Activated CD4-positive, alpha-beta T cell treated with anti-CD3 and anti-CD28 coated beads for 48 hours (primary cell): ENCODE measurements around the gene KCP.

ENCODE experiments used
- DNase-seq: peaks from one replicate; pipeline ENCODE4 v3.0.0-alpha.2; 2020

The KCP gene

GRCh38 chr7:128885370-128886187 lies 24.9 kb downstream of the KCP start:
- no peak for DNase-seq

DNA sequence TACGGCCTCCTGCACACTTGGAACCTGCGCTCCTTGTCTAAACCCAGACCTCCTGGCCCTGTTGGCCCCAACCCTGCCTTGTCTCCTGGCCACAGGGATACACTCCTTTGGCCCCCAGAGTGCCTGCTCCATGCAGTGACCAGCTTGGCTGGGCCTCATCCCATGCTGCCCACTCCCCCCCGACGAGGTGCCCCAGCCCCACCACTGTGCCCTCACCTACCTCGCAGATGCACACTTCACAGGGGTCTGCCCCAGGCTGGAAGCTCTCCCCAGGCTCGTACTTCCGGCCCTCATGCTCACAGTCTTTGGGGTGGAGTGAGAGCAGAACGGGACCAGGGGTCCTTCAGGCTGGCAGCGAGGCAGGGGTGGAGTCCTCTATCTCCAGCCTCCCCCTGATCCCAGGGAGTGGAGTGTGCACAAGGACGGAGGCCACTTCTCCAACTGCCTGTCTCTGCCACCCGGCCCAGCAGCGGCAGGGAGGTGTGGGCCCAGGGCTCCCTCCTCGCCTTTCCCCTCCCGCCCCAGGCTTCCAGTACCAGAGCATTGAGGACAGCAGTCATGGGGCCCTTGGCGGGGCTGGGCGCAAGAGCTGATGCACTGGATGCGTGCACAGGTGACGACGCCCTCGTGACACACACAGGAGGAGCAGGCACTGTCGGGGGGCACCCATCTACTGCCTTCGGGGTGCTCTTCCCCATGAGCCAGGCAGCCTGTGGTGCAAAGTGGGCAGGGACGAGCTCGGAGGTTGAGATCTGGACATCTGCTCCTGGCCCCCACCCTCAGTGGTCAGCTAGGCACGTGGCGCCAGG lies 25.7 kb downstream of the KCP start:
- no peak for DNase-seq

GRCh38 chr7:128883622-128884448 lies 26.7 kb downstream of the KCP start:
- DNase-seq = peak; percentile 91

GRCh38 chr7:128882134-128882533 lies 28.4 kb downstream of the KCP start:
- no peak for DNase-seq

DNA sequence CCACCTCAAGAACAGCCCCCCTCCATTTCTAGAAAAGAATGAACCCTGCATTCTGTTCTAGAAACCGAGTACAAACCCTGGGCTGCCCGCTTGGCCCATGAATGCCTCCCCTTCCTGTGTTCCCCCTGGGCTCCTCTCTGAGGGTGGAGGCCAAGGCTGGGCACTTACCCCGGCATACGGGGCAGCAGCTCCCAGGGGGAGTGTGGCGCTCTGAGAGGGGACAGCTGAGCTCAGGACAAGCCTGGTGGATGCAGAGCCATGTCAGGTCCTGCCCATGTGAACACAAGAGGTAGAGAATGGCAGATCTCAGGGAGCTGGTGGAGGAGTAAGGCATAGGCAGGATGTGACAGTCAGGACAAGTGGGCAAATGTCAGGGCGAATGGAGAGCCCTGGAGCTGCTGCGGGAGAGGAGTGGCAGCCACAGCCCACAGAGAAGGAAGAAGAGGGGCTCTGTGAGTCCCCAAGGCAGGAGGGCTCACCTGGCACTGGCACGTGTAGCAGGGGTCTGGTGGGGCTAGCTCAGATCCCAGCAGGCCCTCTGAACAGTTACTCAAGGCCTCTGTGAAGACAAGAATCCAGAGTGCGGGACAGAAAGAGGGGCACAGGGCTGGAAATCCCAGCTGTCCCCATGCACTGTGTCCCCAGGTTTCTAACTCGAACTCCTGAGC lies 28.9 kb downstream of the KCP start:
- no peak for DNase-seq

- DNase-seq = no peak
Observed at GRCh38 chr7:128880791-128881457, 29.6 kb downstream of the KCP start.

- DNase-seq = peak; percentile 38
Observed at GRCh38 chr7:128879939-128880746, 30.4 kb downstream of the KCP start.

GRCh38 chr7:128879461-128879938 lies 31.0 kb downstream of the KCP start:
- DNase-seq = no peak

GRCh38 chr7:128878226-128879105 lies 32.0 kb downstream of the KCP start:
- no peak for DNase-seq

- no peak for DNase-seq
Observed at GRCh38 chr7:128877756-128878120, 32.8 kb downstream of the KCP start.

GRCh38 chr7:128876978-128877755 lies 33.3 kb downstream of the KCP start:
- DNase-seq = no peak

GRCh38 chr7:128876586-128876977 lies 33.9 kb downstream of the KCP start:
- DNase-seq = no peak

DNA sequence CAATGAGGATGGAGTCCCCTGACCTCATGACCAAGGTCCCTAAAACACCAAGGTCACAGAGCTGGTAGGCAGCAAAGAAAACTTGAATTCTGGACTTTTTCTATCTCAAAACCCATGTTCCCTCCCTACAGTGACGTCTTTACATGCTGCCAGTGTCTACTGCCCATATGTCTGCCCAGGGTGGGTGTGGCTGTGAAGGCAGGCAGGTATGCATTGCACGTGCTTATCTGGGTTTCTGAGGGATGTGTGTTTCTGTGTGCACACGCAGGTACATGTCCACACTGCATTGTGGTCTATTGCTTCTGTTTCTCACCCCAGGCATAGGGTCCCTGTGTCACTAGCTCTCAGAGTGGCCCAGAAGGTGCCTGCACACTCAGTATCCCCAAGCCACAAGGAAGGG lies 34.4 kb downstream of the KCP start:
- DNase-seq = no peak

DNA sequence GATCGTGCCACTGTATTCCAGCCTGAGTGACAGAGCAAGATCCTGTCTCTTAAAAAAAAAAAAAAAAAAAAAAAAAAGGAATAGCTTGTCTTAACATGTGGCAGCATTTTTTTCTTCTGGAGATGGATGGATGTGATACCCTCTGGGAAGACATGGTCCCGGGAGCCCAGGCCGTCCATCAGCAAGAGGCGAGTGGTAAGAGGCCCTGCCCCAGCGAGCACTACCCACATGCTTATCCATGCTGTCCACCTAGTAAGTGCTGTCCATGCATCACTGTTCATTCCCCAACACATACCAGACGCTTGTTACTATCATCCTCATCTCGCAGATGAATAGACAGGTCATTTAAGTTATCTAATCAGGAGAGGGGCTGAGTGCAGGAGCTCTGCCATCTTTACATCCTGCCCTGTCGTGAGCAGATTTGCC lies 35.0 kb downstream of the KCP start:
- no peak for DNase-seq

DNA sequence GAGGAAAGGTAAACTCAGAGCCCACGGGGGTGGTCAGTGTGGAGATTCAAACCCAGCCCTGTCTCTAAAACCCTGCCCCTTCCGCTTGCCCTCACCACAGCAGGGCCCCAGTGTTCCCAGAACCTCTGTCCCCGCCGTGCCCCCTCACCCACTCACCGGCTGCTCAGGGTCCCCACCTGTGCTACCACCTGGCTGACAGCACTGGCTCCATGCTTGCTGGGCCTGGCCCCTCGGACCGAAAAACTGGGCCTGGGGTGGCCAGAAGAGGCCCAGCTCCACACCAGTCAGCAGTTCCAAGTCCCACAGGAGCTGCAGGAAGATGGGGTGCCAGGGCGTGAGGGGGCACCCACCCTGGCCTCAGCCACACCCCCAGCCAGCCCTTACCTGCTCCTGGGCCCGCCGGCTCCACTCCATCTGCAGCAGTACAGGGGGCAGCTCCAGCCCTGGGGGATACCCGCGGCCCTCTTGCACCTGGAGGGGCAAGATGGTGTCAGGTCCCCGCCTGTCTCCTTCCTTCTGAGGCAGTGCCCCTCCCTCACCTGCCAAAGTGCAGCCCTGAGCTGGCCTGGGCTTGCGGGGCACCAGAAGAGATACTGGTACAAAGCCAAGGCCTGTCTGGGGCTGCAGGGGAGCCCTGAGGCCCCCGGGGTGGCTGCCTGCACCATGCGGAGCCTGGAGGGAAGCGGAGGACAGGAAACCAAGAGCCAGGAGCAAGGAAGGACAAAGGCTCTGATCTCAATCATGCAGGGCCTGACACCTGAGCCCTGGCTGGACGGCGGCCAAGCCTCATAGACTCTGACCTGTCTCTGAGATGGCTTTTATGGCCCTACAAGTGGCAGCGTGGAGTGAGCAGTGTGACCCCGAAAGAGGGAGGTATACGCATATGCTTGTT lies 36.1 kb downstream of the KCP start:
- no peak for DNase-seq

DNA sequence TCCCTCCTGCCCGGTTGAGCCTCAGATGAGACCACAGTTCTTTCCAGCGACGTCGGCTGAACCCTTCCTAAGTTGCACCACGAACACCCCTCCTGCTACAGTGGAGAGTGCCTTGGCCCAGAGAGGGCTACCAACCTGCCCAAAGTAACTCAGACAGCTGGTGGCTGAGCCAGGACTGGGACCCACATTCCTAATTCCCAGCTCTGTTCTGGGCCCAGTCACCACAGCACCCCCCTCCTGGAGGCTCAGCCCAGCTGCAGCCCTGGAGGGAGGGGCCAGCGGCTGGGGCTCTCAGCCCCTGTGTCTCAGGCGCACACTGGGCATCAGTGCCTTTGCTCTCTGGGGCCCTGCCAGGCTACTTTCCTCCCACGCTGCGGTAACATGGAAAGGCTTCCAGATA lies 37.3 kb downstream of the KCP start:
- DNase-seq = no peak

GRCh38 chr7:128872394-128872824 lies 38.1 kb downstream of the KCP start:
- no peak for DNase-seq

GRCh38 chr7:128871050-128871449 lies 39.5 kb downstream of the KCP start:
- no peak for DNase-seq
